HG02884 (cell line): ENCODE data around the gene SBNO1.
"Not testable (repeated sequence)": the region's sequence is repeated elsewhere in the genome, so short reads cannot be mapped to it uniquely, and the experiment has no call there.

Source experiments
- ATAC-seq: cut with Tn5 transposase; IDR thresholded peaks from one replicate; pipeline ENCODE4 v1.9.1; 2021; ENCODE audit warnings: mild to moderate bottlenecking, moderate library complexity; ENCODE audit not compliant: unreplicated experiment

Gene SBNO1

DNA sequence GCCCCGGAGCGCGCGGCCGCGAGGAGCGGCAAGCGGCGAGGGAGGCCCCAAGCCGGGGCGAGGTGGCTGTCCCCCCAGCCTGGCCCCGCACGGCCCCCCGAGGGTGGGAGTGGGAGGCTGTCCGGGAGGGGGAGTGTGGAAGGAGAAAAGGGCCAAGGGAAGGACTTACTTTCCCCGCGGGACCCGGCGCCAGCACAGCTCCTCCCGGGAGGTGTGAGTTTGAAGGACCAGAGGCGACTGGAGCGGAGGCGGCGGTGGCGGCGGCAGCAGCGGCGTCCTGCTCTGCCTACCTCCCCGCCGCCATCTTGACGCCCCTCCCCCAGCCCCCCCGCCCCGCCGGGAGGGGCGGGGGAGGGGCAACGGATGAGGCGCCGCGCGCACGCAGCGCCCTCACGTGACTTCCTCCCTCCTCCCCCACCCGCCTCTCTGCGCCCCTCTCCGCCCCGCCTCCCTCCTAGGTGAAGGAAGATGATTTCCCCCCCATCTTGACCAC is at the start of gene SBNO1:
TSS of gene SBNO1 (minus strand) at position 316 of the 493 bp plus-strand sequence. CDS start 14,406 bp downstream, outside the sequence.
- ATAC-seq: peak; percentile 27

- no peak for ATAC-seq
Measured at GRCh38 chr12:123410041-123410412, 45.4 kb upstream of the SBNO1 start.

DNA sequence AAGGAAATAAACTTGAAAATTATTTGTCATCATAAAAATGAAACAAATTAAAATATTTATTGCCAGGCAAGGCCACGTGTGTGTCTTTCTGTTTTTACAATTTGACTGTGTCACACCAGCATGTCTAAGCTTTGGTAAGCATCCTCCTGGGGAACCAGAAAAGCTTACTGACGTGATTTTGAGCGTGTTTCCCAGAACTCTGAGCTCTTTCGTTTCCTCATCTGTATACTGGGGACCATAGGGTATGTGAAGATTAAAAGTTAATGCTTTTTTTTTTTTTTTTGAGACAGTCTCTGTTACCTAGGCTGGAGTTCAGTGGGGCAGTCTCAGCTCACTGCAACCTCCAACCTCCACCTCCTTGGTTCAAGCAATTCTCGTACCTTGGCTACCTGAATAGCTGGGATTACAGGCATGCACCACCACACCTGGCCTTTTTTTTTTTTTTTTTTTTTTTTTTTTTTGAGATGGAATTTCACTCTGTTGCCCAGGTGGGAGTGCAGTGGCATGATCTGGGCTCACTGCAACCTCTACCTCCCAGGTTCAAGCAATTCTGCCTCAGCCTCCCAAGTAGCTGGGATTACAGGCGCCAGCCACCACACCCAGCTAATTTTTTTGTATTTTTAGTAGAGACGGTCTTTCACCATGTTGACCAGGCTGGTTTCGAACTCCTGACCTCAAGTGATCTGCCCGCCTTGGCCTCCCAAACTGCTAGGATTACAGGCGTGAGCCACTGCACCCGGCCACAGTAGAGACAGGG is 44.8 kb upstream of the SBNO1 start:
- not testable (repeated sequence) for ATAC-seq

GRCh38 chr12:123408619-123409018 is 44.0 kb upstream of the SBNO1 start:
- ATAC-seq: not testable (repeated sequence)

DNA sequence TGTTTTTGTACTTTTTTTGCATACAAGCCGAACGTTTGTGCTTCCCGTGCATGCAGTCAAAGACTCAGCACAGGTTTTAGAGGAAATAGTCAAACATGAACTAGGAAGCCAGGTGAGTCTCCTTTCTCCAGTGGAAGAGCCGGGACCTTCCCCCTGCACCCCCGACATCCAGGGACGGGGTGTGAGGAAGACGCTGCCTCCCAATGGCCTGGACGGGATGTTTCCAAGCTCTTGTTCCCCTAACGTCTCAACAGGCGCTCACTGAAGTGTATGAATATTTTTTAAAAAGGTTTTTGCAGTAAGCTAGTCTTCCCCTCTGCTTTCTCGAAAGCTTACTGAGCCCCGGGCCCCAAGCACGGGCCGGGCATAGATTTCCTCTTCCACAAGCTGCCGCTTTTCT is 43.3 kb upstream of the SBNO1 start:
- not testable (repeated sequence) for ATAC-seq

- not testable (repeated sequence) for ATAC-seq
Measured at GRCh38 chr12:123407269-123407668, 42.6 kb upstream of the SBNO1 start.

- no peak for ATAC-seq
Measured at GRCh38 chr12:123404581-123404980, 39.9 kb upstream of the SBNO1 start.

- no peak for ATAC-seq
Measured at GRCh38 chr12:123401753-123402683, 37.4 kb upstream of the SBNO1 start.

DNA sequence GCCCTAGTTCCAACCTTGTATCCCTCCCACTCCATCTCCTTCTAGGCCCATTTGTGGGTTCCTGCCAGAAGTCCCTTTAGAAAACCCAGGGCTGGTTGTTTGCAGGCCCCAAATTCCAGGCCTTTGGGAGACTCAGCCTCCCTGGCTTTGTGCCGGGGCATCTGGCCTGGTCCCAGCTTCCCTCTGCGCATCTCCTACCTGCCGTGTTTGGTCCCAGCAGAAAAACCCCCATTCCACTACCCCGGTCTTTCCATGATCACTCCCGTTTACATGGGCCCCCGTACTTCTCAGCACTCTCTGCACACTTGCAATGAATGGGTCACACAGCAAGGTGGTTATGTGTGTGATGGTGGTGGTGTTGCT is 34.6 kb upstream of the SBNO1 start:
- ATAC-seq: no peak

GRCh38 chr12:123398550-123399254 is 34.1 kb upstream of the SBNO1 start:
- ATAC-seq: no peak

- no peak for ATAC-seq
Measured at GRCh38 chr12:123398177-123398549, 33.5 kb upstream of the SBNO1 start.

GRCh38 chr12:123397400-123397799 is 32.8 kb upstream of the SBNO1 start:
- ATAC-seq: no peak

- ATAC-seq: no peak
Measured at GRCh38 chr12:123396954-123397353, 32.3 kb upstream of the SBNO1 start.

DNA sequence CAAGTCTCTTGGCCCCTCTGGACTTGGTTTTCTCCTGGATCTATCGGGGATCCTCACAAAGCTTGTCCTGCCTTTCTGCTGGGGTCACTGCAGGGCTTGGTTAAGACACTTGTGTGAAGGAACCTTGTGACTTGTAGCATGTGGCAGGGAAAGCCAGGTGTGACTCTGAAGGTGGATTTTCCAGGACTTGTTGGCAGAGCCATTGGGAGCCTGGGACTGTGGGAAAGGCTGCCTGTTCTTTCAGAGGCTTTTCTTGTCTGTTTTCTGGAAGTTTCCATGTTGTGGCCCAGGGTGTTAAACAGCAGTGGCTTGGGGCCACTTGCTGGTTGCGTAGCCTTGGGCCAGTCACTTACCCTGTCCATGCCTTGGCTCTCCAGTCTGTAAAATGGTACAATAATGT is 31.9 kb upstream of the SBNO1 start:
- ATAC-seq: no peak

DNA sequence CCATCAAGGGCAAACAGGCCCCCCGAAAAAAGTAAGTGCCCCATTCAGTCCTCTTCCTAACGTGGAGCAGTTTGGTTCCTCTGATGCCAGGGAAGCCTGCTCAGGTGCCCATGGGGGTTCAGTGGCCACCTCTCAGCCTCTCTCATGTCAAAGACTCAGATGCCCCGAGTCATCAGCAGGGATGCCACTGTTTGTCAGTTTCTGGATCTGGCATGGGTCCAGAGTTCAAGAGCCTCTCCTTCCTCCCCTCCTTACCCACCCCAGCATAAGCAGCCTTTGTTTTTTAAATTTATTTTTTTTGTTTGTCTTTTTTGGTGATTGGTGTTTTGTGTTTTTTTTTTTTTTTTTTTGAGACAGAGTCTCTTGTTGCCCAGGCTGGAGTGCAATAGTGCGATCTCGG is 30.6 kb upstream of the SBNO1 start:
- ATAC-seq: no peak

- ATAC-seq: no peak
Measured at GRCh38 chr12:123393747-123394146, 29.1 kb upstream of the SBNO1 start.

DNA sequence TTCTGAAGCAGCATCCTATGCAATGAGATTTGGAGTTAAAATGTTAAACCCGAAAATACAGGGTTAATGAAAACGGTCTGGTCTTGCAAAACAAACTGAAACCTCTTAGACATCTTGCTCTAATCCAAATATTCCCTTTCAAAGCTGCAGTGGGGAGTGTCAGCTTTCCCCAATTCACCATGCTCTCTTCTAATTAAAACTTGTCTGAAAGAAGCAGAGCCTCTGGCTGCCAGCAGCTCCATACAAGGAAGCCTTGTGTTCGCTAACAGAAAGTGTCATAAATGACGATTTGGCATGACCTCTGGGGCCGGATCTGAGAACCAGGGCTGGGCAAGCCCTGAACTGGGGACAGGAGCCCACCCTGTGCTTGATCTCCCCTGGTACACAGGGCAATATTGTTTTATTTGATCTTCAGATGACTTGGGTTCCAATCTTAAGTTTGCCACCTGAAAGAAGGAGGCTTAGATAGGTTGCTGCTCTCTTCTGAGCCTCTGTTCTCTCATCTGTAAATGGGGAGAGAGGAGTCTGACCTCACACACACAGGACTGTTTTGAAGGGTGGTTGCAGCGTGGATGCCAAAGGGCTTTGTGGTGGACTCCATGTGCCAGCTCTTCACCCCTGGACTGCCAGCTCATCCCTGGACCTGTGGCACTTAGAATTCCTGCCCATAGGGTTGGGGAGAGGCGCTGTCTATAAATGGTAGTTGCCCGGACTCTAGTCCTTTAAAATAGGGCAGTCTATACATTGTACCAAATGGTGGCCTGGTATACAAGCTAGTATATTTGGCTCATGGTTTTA is 27.1 kb upstream of the SBNO1 start:
- ATAC-seq: no peak

- ATAC-seq: no peak
Measured at GRCh38 chr12:123390498-123391426, 26.1 kb upstream of the SBNO1 start.
